Activated CD8-positive, alpha-beta T cell treated with anti-CD3 and anti-CD28 coated beads for 36 hours (primary cell): Measurements from ENCODE around the gene LMF2. TPM values are rescaled to one million over a fixed set of nuclear protein-coding genes. Genes with fewer than 3 reads are reported as not detected.

ENCODE experiments used
- ATAC-seq: fragments of 200-7000 bp; cut with Tn5 transposase; one replicate; pipeline ENCODE4 v1.10.0; 2021; ENCODE audit warnings: mild to moderate bottlenecking, moderate library complexity
- CTCF ChIA-PET: fragments of 350-600 bp; sonication (Branson Sonifier 250); formaldehyde crosslinking; loops from one replicate; lab custom pipeline; 2021; ENCODE audit warnings: antibody characterized with exemption; lab: Charles Lee
- POLR2A ChIA-PET: fragments of 350-600 bp; sonication (Branson Sonifier 250); formaldehyde crosslinking; loops from one replicate; lab custom pipeline; 2021; ENCODE audit warnings: antibody characterized with exemption; lab: Charles Lee
- DNase-seq: peaks from one replicate; pipeline ENCODE4 v3.0.0-alpha.2; 2020
- H3K27ac Mint-ChIP-seq: one replicate; pipeline ENCODE4 v1.8.0; 2021; ENCODE audit warnings: mild to moderate bottlenecking, mixed read lengths
- H3K27me3 Mint-ChIP-seq: one replicate; pipeline ENCODE4 v1.8.0; 2021; ENCODE audit warnings: mixed read lengths
- H3K36me3 Mint-ChIP-seq: one replicate; pipeline ENCODE4 v1.8.0; 2021; ENCODE audit warnings: low read depth, mixed read lengths
- H3K4me1 Mint-ChIP-seq: one replicate; pipeline ENCODE4 v1.8.0; 2021; ENCODE audit warnings: low read depth, mixed read lengths
- H3K4me3 Mint-ChIP-seq: one replicate; pipeline ENCODE4 v1.8.0; 2021; ENCODE audit warnings: mild to moderate bottlenecking, moderate library complexity, mixed read lengths
- H3K9me3 Mint-ChIP-seq: one replicate; pipeline ENCODE4 v1.8.0; 2021; ENCODE audit warnings: mixed read lengths
- CTCF ChIP-seq: fragments of 200-600 bp; IDR thresholded peaks from one replicate; pipeline ENCODE4 v1.8.0; 2022; ENCODE audit warnings: antibody characterized with exemption, mild to moderate bottlenecking
- intact Hi-C: fragments of 100-400 bp; cut with micrococcal nuclease; formaldehyde crosslinking; loops from one replicate; pipeline ENCODE4 v1.10.0; 2022
- total RNA-seq, 2 experiments: library from RNA; stranded (reverse); gene quantifications; one replicate each; pipeline ENCODE4 v1.2.3, GENCODE V29; 2021

Gene LMF2
- total RNA-seq, 2 experiments from 2014 or later: 48.0 to 48.8 TPM

- H3K4me1 Mint-ChIP-seq: peaks cover 25% of the 10 kb centered on the region
- ChIA-PET CTCF (interaction anchor here (0.7 to 4.3 kb wide), 6 partner anchors 9 to 93 kb away, joined by 3 to 80 read pairs (median 37); partner anchors contain the start of genes LMF2, NCAPH2 and SYCE3), POLR2A (interaction anchor here (0.9 to 6.7 kb wide), 9 partner anchors 11 to 99 kb away, joined by 3 to 175 read pairs (median 8); partner anchors contain the start of genes CHKB, KLHDC7B, LMF2 and NCAPH2)
- H3K36me3 Mint-ChIP-seq: peaks cover 26% of the 10 kb centered on the region
- H3K27ac Mint-ChIP-seq: peak overlapping the region; percentile 88
- ATAC-seq: peak; percentile 11
- H3K27me3 Mint-ChIP-seq: no peaks in the 10 kb centered on the region
- TF ChIP-seq CTCF: no peak
- peak overlapping the region; percentile 94 for H3K4me3 Mint-ChIP-seq
- DNase-seq: peak; percentile 71
- intact Hi-C loops: loop anchor here (5.0 kb wide), 1 partner anchor 55 kb away; the partner anchor contains the start of gene CHKB
- no peaks in the 10 kb centered on the region for H3K9me3 Mint-ChIP-seq
Observed at GRCh38 chr22:50526834-50527801, 19.6 kb upstream of the LMF2 start.

DNA sequence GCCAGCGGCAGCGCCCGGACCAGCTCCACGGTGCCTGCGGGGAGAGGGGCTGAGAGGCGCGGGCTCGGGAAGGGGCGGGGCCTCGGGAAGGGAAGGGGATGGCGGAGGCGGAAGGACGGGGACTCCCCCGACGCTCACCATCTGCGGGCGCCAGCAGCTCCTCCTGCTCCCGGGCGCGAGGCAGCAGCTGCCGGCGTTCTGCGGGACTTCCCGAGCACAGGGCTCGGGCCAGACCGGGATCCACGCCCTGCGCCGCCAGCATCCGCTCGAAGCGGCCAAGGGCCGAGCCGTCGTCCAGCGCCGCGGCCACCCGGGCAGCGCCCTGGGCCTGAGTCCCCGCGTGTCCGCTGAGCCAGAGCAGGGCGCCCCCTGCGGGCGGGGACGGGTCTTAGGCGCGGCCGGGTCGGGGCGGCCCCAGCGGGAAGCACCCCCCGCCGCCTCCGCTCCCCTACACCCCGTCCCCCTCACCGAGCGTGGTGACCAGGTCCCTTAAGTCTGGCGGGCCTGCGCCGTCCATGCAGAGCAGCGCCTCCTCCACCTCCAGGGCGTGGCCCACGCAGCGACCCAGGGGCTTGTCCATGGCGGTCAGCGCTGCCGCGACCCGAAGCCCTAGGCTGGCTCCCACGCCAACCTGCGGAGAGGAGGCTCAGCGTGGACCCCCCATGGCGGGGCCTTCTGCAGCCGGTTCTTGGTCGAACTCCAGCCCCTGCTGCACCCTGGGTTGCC is 18.8 kb upstream of the LMF2 start:
- intact Hi-C loops: loop anchor here (5.0 kb wide), 1 partner anchor 56 kb away; the partner anchor contains the start of gene CHKB
- CTCF ChIA-PET: interaction anchor here (0.8 to 4.3 kb wide), 43 partner anchors 9 to 564 kb away, joined by 3 to 80 read pairs (median 5); partner anchors contain the start of genes ARSA, CHKB, HDAC10 and KLHDC7B
- Mint-ChIP-seq H3K4me1 (peaks cover 25% of the 10 kb centered on the region), H3K36me3 (peaks cover 26% of the 10 kb centered on the region), H3K27me3 (no peaks in the 10 kb centered on the region), H3K27ac (peak overlapping the region; percentile 88), H3K9me3 (no peaks in the 10 kb centered on the region), H3K4me3 (peak overlapping the region; percentile 94)
- peak; percentile 89 for TF ChIP-seq CTCF
- ATAC-seq (peak; percentile 52), DNase-seq (peak; percentile 90)
- POLR2A ChIA-PET: interaction anchor here (0.7 to 6.7 kb wide), 39 partner anchors 11 to 336 kb away, joined by 3 to 175 read pairs (median 5); partner anchors contain the start of genes ADM2, ARSA, CHKB and CPT1B

DNA sequence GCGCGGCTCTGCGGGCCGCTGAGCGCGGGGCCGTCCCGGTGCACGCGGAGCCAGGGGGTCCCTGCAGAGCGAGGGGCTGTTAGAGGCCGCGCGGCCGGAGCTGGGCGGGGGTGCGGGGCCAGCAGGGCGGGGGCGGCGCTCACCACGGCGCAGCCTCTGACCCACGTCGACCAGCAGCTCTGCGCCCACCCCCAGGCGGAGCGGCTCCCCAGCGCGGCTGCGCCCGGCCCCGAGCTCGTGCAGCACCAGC is 18.3 kb upstream of the LMF2 start:
- CTCF ChIA-PET: interaction anchor here (0.6 to 4.3 kb wide), 49 partner anchors 9 to 564 kb away, joined by 3 to 80 read pairs (median 4); partner anchors contain the start of genes ARSA, CHKB, HDAC10 and KLHDC7B
- DNase-seq: no peak
- intact Hi-C loops: loop anchor here (5.0 kb wide), 1 partner anchor 57 kb away; the partner anchor contains the start of gene CHKB
- TF ChIP-seq CTCF: no peak
- peak overlapping the region; percentile 75 for H3K27ac Mint-ChIP-seq
- peaks cover 28% of the 10 kb centered on the region for H3K36me3 Mint-ChIP-seq
- peaks cover 25% of the 10 kb centered on the region for H3K4me1 Mint-ChIP-seq
- no peak for ATAC-seq
- peak overlapping the region; percentile 94 for H3K4me3 Mint-ChIP-seq
- H3K27me3 Mint-ChIP-seq: no peaks in the 10 kb centered on the region
- no peaks in the 10 kb centered on the region for H3K9me3 Mint-ChIP-seq
- POLR2A ChIA-PET: interaction anchor here (0.7 to 6.7 kb wide), 38 partner anchors 10 to 336 kb away, joined by 3 to 175 read pairs (median 4); partner anchors contain the start of genes ADM2, ARSA, CHKB and CPT1B

DNA sequence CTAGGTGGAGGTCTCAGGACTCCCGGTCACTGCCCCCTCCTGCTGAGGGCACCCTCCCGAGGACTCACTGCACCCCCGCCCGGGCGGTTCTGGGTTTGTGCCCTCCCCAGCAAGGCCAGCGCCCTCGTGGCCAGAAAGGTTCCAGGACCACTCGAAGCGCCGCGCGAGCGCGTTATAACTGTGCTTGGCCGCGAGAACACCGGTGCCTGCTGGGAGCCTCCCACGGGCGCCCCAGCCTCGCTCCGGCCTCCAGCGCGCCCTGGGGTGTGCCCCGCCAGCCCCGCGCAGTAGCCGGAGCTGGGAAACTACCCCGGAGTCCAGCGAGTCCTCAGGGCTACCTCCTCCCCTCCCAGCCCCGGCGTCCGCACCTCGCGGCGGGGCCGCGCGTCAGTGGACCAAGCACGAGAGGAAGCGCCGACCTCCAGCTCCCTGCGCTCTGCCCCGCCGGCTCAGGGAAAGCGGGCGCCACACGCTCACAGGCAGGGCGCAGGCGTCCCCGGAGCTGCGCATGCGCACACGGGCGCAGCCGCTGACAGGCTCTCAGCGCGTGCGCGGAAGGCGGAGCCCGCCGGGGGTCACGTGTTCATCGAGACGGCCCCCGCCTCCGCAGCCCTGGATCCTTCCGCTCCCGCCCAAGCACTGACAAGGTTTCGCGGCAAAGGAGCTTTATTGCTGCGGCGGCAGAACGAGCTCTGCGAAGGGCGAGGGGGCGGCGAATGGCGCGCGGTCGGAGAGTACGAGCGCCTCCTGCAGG is 17.8 kb upstream of the LMF2 start, which contains the start of gene SCO2:
SCO2 (minus strand) TSS at position 495 of the 754 bp plus-strand sequence. CDS start 1,187 bp downstream, outside the sequence.
- Mint-ChIP-seq H3K27me3 (no peaks in the 10 kb centered on the region), H3K36me3 (peaks cover 28% of the 10 kb centered on the region), H3K27ac (peak within 1 kb of the TSS; percentile 88), H3K4me3 (peak within 1 kb of the TSS; percentile 94), H3K4me1 (peaks cover 25% of the 10 kb centered on the region), H3K9me3 (no peaks in the 10 kb centered on the region)
- no peak for TF ChIP-seq CTCF
- ATAC-seq: peak; percentile 59
- intact Hi-C loops: loop anchor here (5.0 kb wide), 1 partner anchor 57 kb away; the partner anchor contains the start of gene CHKB
- peak; percentile 99 for DNase-seq
- ChIA-PET POLR2A (interaction anchor here (0.8 to 6.7 kb wide), 37 partner anchors 10 to 335 kb away, joined by 3 to 175 read pairs (median 4); partner anchors contain the start of genes ADM2, ARSA, CHKB and CPT1B), CTCF (interaction anchor here (0.6 to 4.3 kb wide), 49 partner anchors 10 to 563 kb away, joined by 3 to 80 read pairs (median 4); partner anchors contain the start of genes ARSA, CHKB, HDAC10 and KLHDC7B)
